ENCODE measurements around the gene ANKDD1B.
A peak's percentile ranks its signal among the peaks of the same experiment; 100 is the strongest.
"Not testable (repeated sequence)": the region's sequence is repeated elsewhere in the genome, so short reads cannot be mapped to it uniquely, and the experiment has no call there.

ANKDD1B gene

GRCh38 chr5:75695472-75696351 is 84.5 kb downstream of the ANKDD1B start:
- no CpG with 5 or more reads among the region's 22 CpGs for WGBS (ENCODE audit: insufficient coverage, insufficient read length)
- not testable (repeated sequence) for H3K4me1 ChIP-seq (ENCODE audit: control insufficient read depth, insufficient read depth, low read length); H3K4me3 ChIP-seq (ENCODE audit: low read length); H3K27me3 ChIP-seq (ENCODE audit: control insufficient read depth, insufficient read depth, low read length); H3K27ac ChIP-seq (ENCODE audit: low read length); DNase-seq (ENCODE audit: low read depth, low spot score); H3K36me3 ChIP-seq (ENCODE audit: control insufficient read depth, insufficient read depth, low read length); H3K9me3 ChIP-seq (ENCODE audit: control insufficient read depth, insufficient read depth, low read length)

GRCh38 chr5:75701856-75702255 is 90.6 kb downstream of the ANKDD1B start:
- DNase-seq (ENCODE audit: low read depth, low spot score): no peak
- WGBS (ENCODE audit: insufficient coverage, insufficient read length): no CpG with 5 or more reads among the region's 4 CpGs
- peaks cover 6% of the 10 kb centered on the region; the same call in 1 of the 2 replicates for H3K36me3 ChIP-seq (ENCODE audit: control insufficient read depth, insufficient read depth, low read length)
- H3K4me1 ChIP-seq (ENCODE audit: control insufficient read depth, insufficient read depth, low read length): no peaks in the 10 kb centered on the region
- no peaks in the 10 kb centered on the region for H3K27me3 ChIP-seq (ENCODE audit: control insufficient read depth, insufficient read depth, low read length)
- no peak overlapping the region for H3K27ac ChIP-seq (ENCODE audit: low read length)
- no peaks in the 10 kb centered on the region for H3K9me3 ChIP-seq (ENCODE audit: control insufficient read depth, insufficient read depth, low read length)
- H3K4me3 ChIP-seq (ENCODE audit: low read length): no peak overlapping the region

GRCh38 chr5:75706016-75706415 is 94.8 kb downstream of the ANKDD1B start:
- Histone ChIP-seq H3K4me3 (ENCODE audit: low read length) (no peak overlapping the region), H3K27me3 (ENCODE audit: control insufficient read depth, insufficient read depth, low read length) (no peaks in the 10 kb centered on the region), H3K9me3 (ENCODE audit: control insufficient read depth, insufficient read depth, low read length) (no peaks in the 10 kb centered on the region), H3K4me1 (ENCODE audit: control insufficient read depth, insufficient read depth, low read length) (no peaks in the 10 kb centered on the region), H3K36me3 (ENCODE audit: control insufficient read depth, insufficient read depth, low read length) (peaks cover 6% of the 10 kb centered on the region; the same call in 1 of the 2 replicates), H3K27ac (ENCODE audit: low read length) (no peak overlapping the region)
- DNase-seq (ENCODE audit: low read depth, low spot score): no peak
- no CpG with 5 or more reads among the region's 1 CpG for WGBS (ENCODE audit: insufficient coverage, insufficient read length)

GRCh38 chr5:75706775-75707174 is 95.5 kb downstream of the ANKDD1B start:
- no peak for DNase-seq (ENCODE audit: low read depth, low spot score)
- no CpG with 5 or more reads among the region's 3 CpGs for WGBS (ENCODE audit: insufficient coverage, insufficient read length)
- Histone ChIP-seq H3K27ac (ENCODE audit: low read length) (no peak overlapping the region), H3K36me3 (ENCODE audit: control insufficient read depth, insufficient read depth, low read length) (peaks cover 5% of the 10 kb centered on the region; the same call in 1 of the 2 replicates), H3K4me1 (ENCODE audit: control insufficient read depth, insufficient read depth, low read length) (no peaks in the 10 kb centered on the region), H3K4me3 (ENCODE audit: low read length) (no peak overlapping the region), H3K9me3 (ENCODE audit: control insufficient read depth, insufficient read depth, low read length) (no peaks in the 10 kb centered on the region), H3K27me3 (ENCODE audit: control insufficient read depth, insufficient read depth, low read length) (no peaks in the 10 kb centered on the region)

- DNase-seq (ENCODE audit: low read depth, low spot score): no peak
- H3K4me3 ChIP-seq (ENCODE audit: low read length): no peak overlapping the region
- no peaks in the 10 kb centered on the region for H3K4me1 ChIP-seq (ENCODE audit: control insufficient read depth, insufficient read depth, low read length)
- WGBS (ENCODE audit: insufficient coverage, insufficient read length): no CpG with 5 or more reads among the region's 1 CpG
- no peak overlapping the region for H3K27ac ChIP-seq (ENCODE audit: low read length)
- no peaks in the 10 kb centered on the region for H3K27me3 ChIP-seq (ENCODE audit: control insufficient read depth, insufficient read depth, low read length)
- H3K36me3 ChIP-seq (ENCODE audit: control insufficient read depth, insufficient read depth, low read length): no peaks in the 10 kb centered on the region; the same call in 1 of the 2 replicates
- H3K9me3 ChIP-seq (ENCODE audit: control insufficient read depth, insufficient read depth, low read length): no peaks in the 10 kb centered on the region
Observed at GRCh38 chr5:75707911-75708509, 96.8 kb downstream of the ANKDD1B start.

- no CpG with 5 or more reads among the region's 1 CpG for WGBS (ENCODE audit: insufficient coverage, insufficient read length)
- H3K9me3 ChIP-seq (ENCODE audit: control insufficient read depth, insufficient read depth, low read length): no peaks in the 10 kb centered on the region
- no peaks in the 10 kb centered on the region for H3K27me3 ChIP-seq (ENCODE audit: control insufficient read depth, insufficient read depth, low read length)
- no peaks in the 10 kb centered on the region; the same call in 1 of the 2 replicates for H3K36me3 ChIP-seq (ENCODE audit: control insufficient read depth, insufficient read depth, low read length)
- H3K27ac ChIP-seq (ENCODE audit: low read length): no peak overlapping the region
- no peak overlapping the region for H3K4me3 ChIP-seq (ENCODE audit: low read length)
- no peaks in the 10 kb centered on the region for H3K4me1 ChIP-seq (ENCODE audit: control insufficient read depth, insufficient read depth, low read length)
- DNase-seq (ENCODE audit: low read depth, low spot score): no peak
Observed at GRCh38 chr5:75710637-75711036, 99.4 kb downstream of the ANKDD1B start.

GRCh38 chr5:75711151-75711550 is 99.9 kb downstream of the ANKDD1B start:
- no peak for DNase-seq (ENCODE audit: low read depth, low spot score)
- Histone ChIP-seq H3K27me3 (ENCODE audit: control insufficient read depth, insufficient read depth, low read length) (no peaks in the 10 kb centered on the region), H3K36me3 (ENCODE audit: control insufficient read depth, insufficient read depth, low read length) (no peaks in the 10 kb centered on the region; the same call in 1 of the 2 replicates), H3K27ac (ENCODE audit: low read length) (no peak overlapping the region), H3K4me1 (ENCODE audit: control insufficient read depth, insufficient read depth, low read length) (no peaks in the 10 kb centered on the region), H3K4me3 (ENCODE audit: low read length) (no peak overlapping the region), H3K9me3 (ENCODE audit: control insufficient read depth, insufficient read depth, low read length) (no peaks in the 10 kb centered on the region)
- no CpG with 5 or more reads among the region's 1 CpG for WGBS (ENCODE audit: insufficient coverage, insufficient read length)

- Histone ChIP-seq H3K9me3 (ENCODE audit: control insufficient read depth, insufficient read depth, low read length) (no peaks in the 10 kb centered on the region), H3K4me1 (ENCODE audit: control insufficient read depth, insufficient read depth, low read length) (no peaks in the 10 kb centered on the region), H3K4me3 (ENCODE audit: low read length) (no peak overlapping the region), H3K27me3 (ENCODE audit: control insufficient read depth, insufficient read depth, low read length) (no peaks in the 10 kb centered on the region), H3K36me3 (ENCODE audit: control insufficient read depth, insufficient read depth, low read length) (no peaks in the 10 kb centered on the region; the same call in 1 of the 2 replicates), H3K27ac (ENCODE audit: low read length) (no peak overlapping the region)
- WGBS (ENCODE audit: insufficient coverage, insufficient read length): no CpG with 5 or more reads among the region's 2 CpGs
- no peak for DNase-seq (ENCODE audit: low read depth, low spot score)
Observed at GRCh38 chr5:75712091-75712490, 100.8 kb downstream of the ANKDD1B start.

- no peak for DNase-seq (ENCODE audit: low read depth, low spot score)
- no CpG with 5 or more reads among the region's 7 CpGs for WGBS (ENCODE audit: insufficient coverage, insufficient read length)
- Histone ChIP-seq H3K9me3 (ENCODE audit: control insufficient read depth, insufficient read depth, low read length) (no peaks in the 10 kb centered on the region), H3K27ac (ENCODE audit: low read length) (no peak overlapping the region), H3K4me3 (ENCODE audit: low read length) (peak overlapping the region; percentile 68; the same call in 1 of the 2 replicates), H3K4me1 (ENCODE audit: control insufficient read depth, insufficient read depth, low read length) (no peaks in the 10 kb centered on the region), H3K27me3 (ENCODE audit: control insufficient read depth, insufficient read depth, low read length) (no peaks in the 10 kb centered on the region), H3K36me3 (ENCODE audit: control insufficient read depth, insufficient read depth, low read length) (no peaks in the 10 kb centered on the region)
Observed at GRCh38 chr5:75716715-75717081, 105.4 kb downstream of the ANKDD1B start.

- Histone ChIP-seq H3K36me3 (ENCODE audit: control insufficient read depth, insufficient read depth, low read length) (no peaks in the 10 kb centered on the region), H3K4me1 (ENCODE audit: control insufficient read depth, insufficient read depth, low read length) (no peaks in the 10 kb centered on the region), H3K27me3 (ENCODE audit: control insufficient read depth, insufficient read depth, low read length) (no peaks in the 10 kb centered on the region), H3K27ac (ENCODE audit: low read length) (no peak within 1 kb of the TSS), H3K9me3 (ENCODE audit: control insufficient read depth, insufficient read depth, low read length) (no peaks in the 10 kb centered on the region), H3K4me3 (ENCODE audit: low read length) (peak within 1 kb of the TSS; percentile 68)
- WGBS (ENCODE audit: insufficient coverage, insufficient read length): no CpG with 5 or more reads among the region's 51 CpGs
- peak; percentile 91 for DNase-seq (ENCODE audit: low read depth, low spot score)
Observed at GRCh38 chr5:75717082-75717922, 106.0 kb downstream of the ANKDD1B start, which contains the start of gene POC5. POC5 (minus strand) TSS chr5:75717437; CDS start chr5:75712937, 4,500 bp downstream.

Measured in iPS DF 6.9 (cell line).